NT2/D1 (cell line): Measurements from ENCODE around the gene ABCA4.

ENCODE experiments used
- SUZ12 ChIP-seq: IDR thresholded peaks from 2 replicates; pipeline ENCODE4 v1.6.1; 2011; ENCODE audit not compliant: insufficient read length, insufficient read depth; ENCODE audit errors: extremely low read depth
- YY1 ChIP-seq: IDR thresholded peaks from 2 replicates; pipeline ENCODE4 v1.6.1; 2011; ENCODE audit not compliant: insufficient read length, insufficient read depth
- ZNF274 ChIP-seq: IDR thresholded peaks from 2 replicates; pipeline ENCODE4 v1.6.1; 2011; ENCODE audit warnings: mild to moderate bottlenecking, low read depth, low read length

GRCh38 chr1:94104776-94105580, 16.0 kb downstream of the ABCA4 start:
- TF ChIP-seq YY1 (no peak), SUZ12 (no peak), ZNF274 (no peak)
